Upper lobe of left lung (tissue), 4 donors: ENCODE measurements around the gene BRI3BP.

Source experiments
- CTCF ChIP-seq, 6 experiments: fragments of 450-650 bp in 4 of 6; fragments of 200-600 bp in 2 of 6; sonication (generic) in 2 of 6; IDR thresholded peaks; one replicate each; pipeline ENCODE4 v1.5.1; 2016 to 2019; ENCODE audit warnings: antibody characterized with exemption in 6 of 6
- EP300 ChIP-seq, 4 donors: sonication (generic); formaldehyde crosslinking; IDR thresholded peaks; one replicate each; pipeline ENCODE4 v1.5.1; 2017; ENCODE audit warnings: antibody characterized with exemption in 4 of 4, control low read depth in 2 of 4
- POLR2AphosphoS5 ChIP-seq, 2 donors: sonication (generic); formaldehyde crosslinking; IDR thresholded peaks; one replicate each; pipeline ENCODE4 v1.5.1; 2017; ENCODE audit warnings: antibody characterized with exemption in 2 of 2

DNA sequence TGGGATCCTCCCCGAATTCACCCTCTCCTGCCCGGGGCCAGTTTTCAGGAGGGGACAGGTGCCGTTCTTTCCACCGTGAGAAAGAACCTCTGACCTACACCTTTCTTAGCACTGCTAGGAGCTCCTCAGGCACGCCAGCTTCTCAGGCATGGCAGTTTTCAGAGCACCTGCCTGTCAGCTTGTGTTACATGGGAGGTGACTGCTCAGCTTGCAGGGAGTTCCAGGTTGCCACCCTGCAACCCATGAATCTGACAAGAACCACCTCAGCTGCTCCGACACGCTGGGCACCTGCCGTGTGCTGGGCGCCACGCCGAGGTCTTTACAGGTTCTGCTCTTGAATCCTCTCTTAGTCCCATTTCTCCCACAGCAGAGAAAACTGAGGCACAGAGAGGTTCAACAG, 12.9 kb downstream of the BRI3BP start:
- TF ChIP-seq CTCF (IDR thresholded peaks at IDR 0.05): no peak
- TF ChIP-seq POLR2AphosphoS5 (IDR thresholded peaks at IDR 0.05): no peak
- TF ChIP-seq EP300 (IDR thresholded peaks at IDR 0.05): no peak
